ENCODE data around the gene EBF3.

Gene EBF3

GRCh38 chr10:129982825-129983224, 18.8 kb upstream of the EBF3 start:
- no peak overlapping the region for H3K4me3 ChIP-seq (ENCODE audit: low read depth, low read length)
- DNase-seq (ENCODE audit: low read depth), result no peak
- no peak for TF ChIP-seq CTCF (IDR thresholded peaks at IDR 0.05; ENCODE audit: low read depth, low read length, missing control alignments)

- H3K4me3 ChIP-seq (ENCODE audit: low read depth, low read length), result no peak overlapping the region
- no peak for DNase-seq (ENCODE audit: low read depth)
- no peak for TF ChIP-seq CTCF (IDR thresholded peaks at IDR 0.05; ENCODE audit: low read depth, low read length, missing control alignments)
Observed at GRCh38 chr10:129978980-129979379, 14.9 kb upstream of the EBF3 start.

- TF ChIP-seq CTCF (IDR thresholded peaks at IDR 0.05; ENCODE audit: low read depth, low read length, missing control alignments), result no peak
- no peak for DNase-seq (ENCODE audit: low read depth)
- no peak overlapping the region for H3K4me3 ChIP-seq (ENCODE audit: low read depth, low read length)
Observed at GRCh38 chr10:129978322-129978721, 14.2 kb upstream of the EBF3 start.

- H3K4me3 ChIP-seq (ENCODE audit: low read depth, low read length), result no peak overlapping the region
- no peak for TF ChIP-seq CTCF (IDR thresholded peaks at IDR 0.05; ENCODE audit: low read depth, low read length, missing control alignments)
- DNase-seq (ENCODE audit: low read depth), result no peak
Observed at GRCh38 chr10:129977794-129978193, 13.7 kb upstream of the EBF3 start.

- no peak for TF ChIP-seq CTCF (IDR thresholded peaks at IDR 0.05; ENCODE audit: low read depth, low read length, missing control alignments)
- no peak for DNase-seq (ENCODE audit: low read depth)
- no peak overlapping the region for H3K4me3 ChIP-seq (ENCODE audit: low read depth, low read length)
Observed at GRCh38 chr10:129973674-129974059, 9.6 kb upstream of the EBF3 start.

- TF ChIP-seq CTCF (IDR thresholded peaks at IDR 0.05; ENCODE audit: low read depth, low read length, missing control alignments), result no peak
- no peak for DNase-seq (ENCODE audit: low read depth)
- H3K4me3 ChIP-seq (ENCODE audit: low read depth, low read length), result no peak overlapping the region
Observed at GRCh38 chr10:129972966-129973673, 9.0 kb upstream of the EBF3 start.
